Non-pigmented ciliary epithelial cell (primary cell): ENCODE measurements around the gene OR6S1.
A peak's percentile ranks its signal among the peaks of the same experiment; 100 is the strongest.
"Not testable (repeated sequence)": the region's sequence is repeated elsewhere in the genome, so short reads cannot be mapped to it uniquely, and the experiment has no call there.

Source experiments
- DNase-seq: peaks from one replicate; pipeline ENCODE4 v3.0.0-alpha.2; 2010; ENCODE audit warnings: low read depth

The OR6S1 gene

GRCh38 chr14:20668969-20669368 is 27.5 kb upstream of the OR6S1 start:
- DNase-seq: no peak

GRCh38 chr14:20667957-20668356 is 26.5 kb upstream of the OR6S1 start:
- DNase-seq: no peak

DNA sequence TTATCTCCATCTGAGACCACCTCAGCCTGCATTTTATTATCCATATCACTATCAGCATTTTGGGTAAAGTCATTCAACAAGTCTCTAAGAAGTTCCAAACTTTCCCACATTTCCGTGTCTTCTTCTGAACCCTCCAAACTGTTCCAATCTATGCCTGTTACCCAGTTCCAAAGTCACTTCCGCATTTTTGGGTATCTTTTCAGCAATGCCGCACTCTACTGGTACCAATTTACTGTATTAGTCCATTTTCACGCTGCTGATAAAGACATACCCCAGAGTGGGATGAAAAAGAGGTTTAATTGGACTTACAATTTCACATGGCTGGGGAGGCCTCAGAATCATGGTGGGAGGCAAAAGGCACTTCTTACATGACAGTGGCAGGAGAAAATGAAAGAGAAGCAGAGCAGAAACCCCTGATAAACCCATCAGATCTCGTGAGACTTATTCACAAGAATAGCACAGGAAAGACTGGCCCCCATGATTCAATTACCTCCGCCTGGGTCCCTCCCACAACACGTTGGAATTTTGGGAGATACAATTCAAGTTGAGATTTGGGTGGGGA is 25.0 kb upstream of the OR6S1 start:
- not testable (repeated sequence) for DNase-seq

- peak; percentile 27 for DNase-seq
Measured at GRCh38 chr14:20662968-20663732, 21.7 kb upstream of the OR6S1 start.

- DNase-seq: no peak
Measured at GRCh38 chr14:20661197-20661596, 19.7 kb upstream of the OR6S1 start.

DNA sequence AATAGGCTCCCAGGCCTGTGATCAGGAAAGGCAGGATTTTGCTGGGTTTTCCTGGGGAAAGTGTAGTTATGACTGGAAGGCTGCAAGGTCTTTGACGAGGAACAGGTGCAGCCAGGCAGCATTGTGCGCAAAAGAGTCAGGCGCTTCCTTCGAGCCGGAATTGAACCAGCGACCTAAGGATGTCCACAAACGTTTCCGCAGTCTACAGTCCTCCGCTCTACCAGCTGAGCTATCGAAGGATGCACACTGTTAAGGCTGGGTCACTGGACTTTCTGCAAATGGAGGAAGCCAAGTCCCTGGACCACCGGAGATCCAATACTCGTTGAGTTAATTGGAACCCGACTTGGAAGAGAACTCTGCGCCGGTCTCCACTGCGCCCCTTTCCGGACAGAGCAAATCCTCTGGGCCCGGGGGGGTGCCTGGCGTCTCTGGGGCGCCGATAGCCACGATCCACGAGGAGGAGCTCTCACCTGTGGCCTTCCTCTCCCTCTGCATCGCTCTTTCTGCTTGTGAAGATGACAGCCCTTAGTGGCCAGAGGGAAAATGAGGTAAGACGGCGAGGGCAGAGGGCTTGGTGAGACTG is 18.4 kb upstream of the OR6S1 start:
- DNase-seq: no peak

DNA sequence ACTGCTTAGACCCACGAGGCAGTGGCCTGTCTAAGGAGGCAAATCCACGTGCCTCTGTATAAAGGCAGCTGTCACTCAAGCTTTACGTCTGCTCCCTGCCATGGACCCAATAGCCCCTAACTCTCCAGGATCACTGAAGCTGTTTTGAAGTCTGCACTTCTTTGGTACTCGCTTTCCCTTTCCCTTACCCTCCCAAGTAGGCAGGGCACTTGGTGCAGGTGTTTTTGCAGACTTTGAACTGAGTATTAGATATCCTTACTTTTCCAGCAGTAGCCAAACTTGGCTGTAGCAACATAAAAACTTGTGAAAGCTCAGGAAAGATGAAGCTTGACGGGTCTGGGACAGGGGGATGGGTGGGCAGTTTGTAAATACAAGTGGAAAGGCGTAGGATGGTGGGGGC is 17.8 kb upstream of the OR6S1 start:
- DNase-seq: no peak

- no peak for DNase-seq
Measured at GRCh38 chr14:20658246-20658645, 16.8 kb upstream of the OR6S1 start.

- DNase-seq: no peak
Measured at GRCh38 chr14:20657216-20658211, 16.0 kb upstream of the OR6S1 start.

DNA sequence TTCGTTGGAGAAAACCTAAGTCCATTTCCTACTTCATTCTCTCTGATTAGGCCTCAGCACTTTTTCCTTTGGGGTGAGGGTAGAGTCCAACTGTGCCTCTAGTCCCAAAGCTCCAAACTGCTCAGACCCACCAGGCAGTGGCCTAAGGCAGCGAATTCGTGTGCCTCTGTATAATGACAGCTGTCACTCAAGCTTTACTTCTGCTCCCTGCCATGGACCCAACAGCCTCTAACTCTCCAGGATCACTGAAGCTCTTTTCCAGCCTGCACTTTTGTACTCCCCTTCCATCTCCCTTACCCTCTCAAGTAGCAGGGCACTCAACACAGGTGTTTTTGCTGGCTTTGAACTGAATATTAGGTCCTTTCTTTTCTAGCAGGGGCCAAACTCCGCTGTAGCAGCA is 14.8 kb upstream of the OR6S1 start:
- no peak for DNase-seq

GRCh38 chr14:20655851-20656250 is 14.4 kb upstream of the OR6S1 start:
- DNase-seq: no peak

- DNase-seq: no peak
Measured at GRCh38 chr14:20652996-20653975, 11.8 kb upstream of the OR6S1 start.

DNA sequence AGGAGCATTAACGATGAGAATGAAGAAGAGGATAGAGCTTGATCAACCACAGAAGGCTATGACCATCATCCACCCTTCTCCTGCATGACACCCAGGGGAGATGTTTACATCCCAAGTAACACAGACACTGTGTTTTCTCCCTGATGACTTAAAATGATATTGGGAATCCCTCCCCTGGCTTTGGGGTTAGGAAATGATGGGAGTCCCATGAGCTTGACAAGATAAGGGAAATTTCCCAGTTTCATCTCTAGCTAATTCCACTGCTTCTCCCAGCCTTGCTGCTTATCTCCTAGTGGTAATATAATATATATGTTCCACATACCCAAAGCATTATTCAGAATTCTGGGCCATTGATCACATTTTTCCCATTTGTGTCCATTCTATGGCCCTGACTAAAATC is 4.0 kb upstream of the OR6S1 start:
- DNase-seq: no peak

DNA sequence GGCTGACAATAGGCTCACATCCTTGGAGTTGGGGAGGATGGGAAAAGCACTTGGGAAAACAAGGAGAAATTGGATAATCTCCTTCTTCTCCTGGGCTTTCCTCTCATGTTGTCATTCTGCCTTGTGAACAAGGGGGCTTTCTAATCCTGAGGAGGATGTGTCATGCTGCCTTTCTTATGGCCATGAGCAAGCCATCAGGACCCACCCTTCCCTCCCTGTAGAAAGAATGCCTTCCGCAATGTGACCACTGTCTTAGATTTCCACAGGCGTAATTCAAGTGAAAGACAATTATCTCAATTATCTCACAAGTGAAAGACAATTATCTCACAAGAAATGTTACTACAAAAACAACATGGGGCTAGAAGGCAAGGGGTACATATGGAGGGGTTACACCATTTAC is 3.0 kb upstream of the OR6S1 start:
- no peak for DNase-seq

DNA sequence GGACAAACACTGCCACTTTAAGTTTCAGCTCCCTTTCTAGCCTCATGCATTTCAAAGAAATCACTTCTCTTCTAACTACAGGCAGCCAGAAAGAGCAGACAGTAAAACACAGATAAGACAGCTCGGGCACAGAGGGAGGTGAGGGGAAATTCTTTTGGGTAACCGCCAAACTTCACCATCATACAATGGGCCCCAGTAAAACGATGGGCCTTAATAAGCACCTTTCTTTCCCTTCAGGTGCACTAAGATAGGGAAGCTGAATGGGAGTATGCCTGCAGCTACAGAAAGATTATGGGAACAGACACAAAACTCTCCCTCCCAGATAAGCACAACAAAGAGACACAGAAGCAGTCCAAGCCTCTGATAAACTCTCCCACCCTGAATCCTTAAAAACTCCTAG is 1.3 kb upstream of the OR6S1 start:
- DNase-seq: not testable (repeated sequence)

DNA sequence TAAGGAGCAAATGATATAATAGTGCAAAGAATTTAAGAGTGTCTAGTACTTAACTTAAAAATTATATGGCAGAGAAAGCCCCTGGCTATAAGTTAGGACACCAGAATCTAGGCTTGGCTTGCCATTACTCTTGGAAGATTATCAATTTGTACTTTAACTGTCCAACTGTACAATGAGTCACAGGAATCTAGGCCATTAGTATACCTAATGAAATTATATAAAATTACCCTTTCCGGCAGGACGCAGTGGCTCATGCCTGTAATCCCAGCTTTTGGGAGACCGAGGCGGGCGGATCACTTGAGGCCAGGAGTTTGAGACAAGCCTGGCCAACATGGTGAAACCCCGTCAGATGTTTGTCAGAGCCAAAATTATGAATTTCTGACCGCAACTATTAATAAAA is 691 bp upstream of the OR6S1 start:
- no peak for DNase-seq

DNA sequence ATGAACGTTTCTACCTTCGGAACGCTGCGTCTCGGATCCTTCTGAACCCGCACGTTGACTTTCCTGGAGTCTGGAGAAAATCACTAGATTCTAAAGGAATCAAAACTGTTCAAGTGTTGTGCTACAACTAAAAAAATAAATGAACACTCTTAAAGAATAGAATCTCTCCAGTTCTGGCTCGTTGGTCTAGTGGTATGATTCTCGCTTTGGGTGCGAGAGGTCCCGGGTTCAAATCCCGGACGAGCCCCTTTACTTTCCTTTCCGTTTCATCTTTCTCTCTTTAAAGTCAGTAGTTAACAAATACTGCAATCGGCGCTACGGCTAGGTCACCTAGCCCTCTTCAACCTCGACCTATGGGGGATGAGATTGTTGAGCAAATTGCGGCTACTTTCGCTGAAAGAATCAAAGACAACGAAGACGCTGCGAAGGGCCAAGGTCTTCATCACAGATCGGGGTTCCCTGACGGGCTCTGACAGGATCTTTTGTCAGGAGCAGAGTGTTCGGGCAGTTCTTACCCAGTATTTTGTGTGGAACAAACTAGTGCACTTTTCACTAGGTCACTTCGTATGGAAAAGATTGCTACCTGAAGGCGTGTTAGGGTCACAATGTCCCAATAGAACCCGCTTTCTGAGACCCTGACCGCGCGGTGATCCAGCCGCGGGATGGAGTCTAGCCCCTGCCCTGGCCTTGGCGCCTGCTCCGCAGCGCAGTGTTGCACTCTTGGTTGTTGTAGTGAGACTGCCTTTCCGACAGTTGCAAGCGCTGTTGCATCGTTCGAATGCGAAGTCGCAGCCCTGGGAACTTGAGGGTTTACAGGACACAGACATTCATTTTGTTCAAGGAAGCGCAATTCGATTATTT is 8.4 kb downstream of the OR6S1 start:
- DNase-seq: peak; percentile 72

DNA sequence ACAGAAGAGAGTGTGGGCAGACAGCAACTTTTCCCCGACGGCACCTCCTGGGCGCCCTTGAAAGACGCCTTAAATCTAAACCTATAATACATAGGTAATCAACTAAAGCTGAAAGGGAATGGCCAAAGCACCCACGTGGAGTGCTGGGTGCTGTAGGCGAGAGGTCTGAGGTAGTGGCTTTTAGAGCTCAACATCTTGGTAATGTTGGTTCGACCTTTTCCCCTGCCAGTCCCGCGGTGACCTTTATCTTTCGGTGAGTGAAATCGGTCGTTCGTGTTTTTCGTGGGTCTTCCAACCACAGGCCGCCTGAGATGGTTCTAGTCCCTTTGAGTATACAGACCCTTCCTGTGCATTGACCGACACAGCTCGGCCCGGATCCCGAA is 9.1 kb downstream of the OR6S1 start:
- no peak for DNase-seq

- no peak for DNase-seq
Measured at GRCh38 chr14:20631880-20632389, 9.6 kb downstream of the OR6S1 start.
